ENCODE results near the gene LAMA1. TPM values are rescaled to one million over a fixed set of nuclear protein-coding genes. Genes with fewer than 3 reads are reported as not detected.
A peak's percentile ranks its signal among the peaks of the same experiment; 100 is the strongest.

LAMA1 gene
- total RNA-seq, 2 donors from 2014 or later: 0.15 to 1.1 TPM

DNA sequence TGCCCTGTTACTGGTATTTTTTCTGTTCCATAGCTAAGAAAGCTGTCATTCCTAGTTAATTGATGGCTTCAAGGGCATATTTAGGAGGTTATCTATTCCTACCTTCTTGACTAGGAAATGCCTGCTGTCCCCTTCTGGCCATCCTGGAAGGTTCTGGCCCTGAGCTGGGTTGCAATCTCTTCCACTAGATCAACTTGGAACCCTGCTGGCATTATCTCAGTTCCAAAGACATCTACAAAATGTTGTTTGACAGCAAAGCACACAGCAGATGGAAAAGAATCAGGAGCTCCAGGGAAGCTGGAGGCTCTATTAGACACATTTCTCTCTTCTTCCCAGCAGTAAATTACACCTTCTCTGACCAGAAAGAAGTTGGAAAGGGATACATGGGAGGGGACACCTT is 196.0 kb downstream of the LAMA1 start:
- H3K27me3 ChIP-seq: no peaks in the 10 kb centered on the region
- peaks cover 0 to 4% of the 10 kb centered on the region in 2 donors for H3K9me3 ChIP-seq
- H3K27ac ChIP-seq: no peak overlapping the region
- TF ChIP-seq, protein P1, sequence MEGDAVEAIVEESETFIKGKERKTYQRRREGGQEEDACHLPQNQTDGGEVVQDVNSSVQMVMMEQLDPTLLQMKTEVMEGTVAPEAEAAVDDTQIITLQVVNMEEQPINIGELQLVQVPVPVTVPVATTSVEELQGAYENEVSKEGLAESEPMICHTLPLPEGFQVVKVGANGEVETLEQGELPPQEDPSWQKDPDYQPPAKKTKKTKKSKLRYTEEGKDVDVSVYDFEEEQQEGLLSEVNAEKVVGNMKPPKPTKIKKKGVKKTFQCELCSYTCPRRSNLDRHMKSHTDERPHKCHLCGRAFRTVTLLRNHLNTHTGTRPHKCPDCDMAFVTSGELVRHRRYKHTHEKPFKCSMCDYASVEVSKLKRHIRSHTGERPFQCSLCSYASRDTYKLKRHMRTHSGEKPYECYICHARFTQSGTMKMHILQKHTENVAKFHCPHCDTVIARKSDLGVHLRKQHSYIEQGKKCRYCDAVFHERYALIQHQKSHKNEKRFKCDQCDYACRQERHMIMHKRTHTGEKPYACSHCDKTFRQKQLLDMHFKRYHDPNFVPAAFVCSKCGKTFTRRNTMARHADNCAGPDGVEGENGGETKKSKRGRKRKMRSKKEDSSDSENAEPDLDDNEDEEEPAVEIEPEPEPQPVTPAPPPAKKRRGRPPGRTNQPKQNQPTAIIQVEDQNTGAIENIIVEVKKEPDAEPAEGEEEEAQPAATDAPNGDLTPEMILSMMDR (IDR thresholded peaks at IDR 0.05): no peak
- no peak overlapping the region for H3K4me3 ChIP-seq
- no peak for DNase-seq (ENCODE audit: low spot score)
- no peaks in the 10 kb centered on the region for H3K36me3 ChIP-seq
- no peaks in the 10 kb centered on the region for H3K4me1 ChIP-seq

DNA sequence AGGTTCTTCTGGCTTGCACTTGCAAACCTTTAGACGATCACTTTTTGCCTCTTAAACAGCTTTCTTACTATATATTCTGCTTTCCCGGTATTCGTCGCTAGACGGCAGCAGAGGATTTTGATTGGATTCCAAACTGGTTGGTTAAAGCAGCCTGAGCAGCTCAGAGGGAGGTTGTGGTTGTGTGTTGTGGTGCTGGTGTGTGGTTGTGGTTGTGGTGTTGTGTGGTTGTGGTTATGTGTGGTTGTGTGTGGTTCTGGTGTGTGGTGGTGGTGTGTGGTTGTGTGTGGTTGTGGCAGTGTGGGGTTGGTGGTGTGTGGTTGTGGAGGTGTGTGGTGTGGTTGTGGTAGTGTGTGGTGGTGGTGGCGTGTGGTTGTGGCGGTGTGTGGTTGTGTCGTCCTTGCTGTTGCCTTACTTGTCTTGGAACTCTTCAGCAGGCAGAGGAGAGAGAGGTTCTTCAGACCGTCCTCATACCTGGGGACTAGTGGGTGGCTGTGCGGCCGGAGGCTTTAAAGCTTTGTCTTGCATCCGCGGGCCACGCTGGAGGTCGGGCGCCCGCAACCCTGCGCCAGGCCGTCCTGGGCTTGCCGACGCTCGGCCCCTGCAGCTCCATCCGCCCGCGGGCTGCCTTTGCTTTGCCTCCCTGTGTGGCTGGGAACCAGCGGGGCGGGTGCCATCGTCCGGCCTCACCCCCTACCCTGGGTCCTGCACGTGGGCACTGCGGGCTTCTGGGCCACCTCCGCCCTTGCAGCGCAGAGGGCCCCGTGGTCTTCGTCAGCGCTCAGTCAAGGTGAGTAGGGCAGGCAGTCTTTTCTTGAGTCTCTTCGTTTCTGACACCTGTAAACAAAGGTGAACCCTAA is 197.3 kb downstream of the LAMA1 start:
- TF ChIP-seq, protein P1 (IDR thresholded peaks at IDR 0.05): peak; percentile 29 to 64
- H3K4me3 ChIP-seq: no peak overlapping the region
- no peaks in the 10 kb centered on the region for H3K27me3 ChIP-seq
- no peaks in the 10 kb centered on the region for H3K36me3 ChIP-seq
- peaks cover 0 to 4% of the 10 kb centered on the region in 2 donors for H3K9me3 ChIP-seq
- no peak for DNase-seq (ENCODE audit: low spot score)
- H3K27ac ChIP-seq: no peak overlapping the region
- no peaks in the 10 kb centered on the region for H3K4me1 ChIP-seq

DNA sequence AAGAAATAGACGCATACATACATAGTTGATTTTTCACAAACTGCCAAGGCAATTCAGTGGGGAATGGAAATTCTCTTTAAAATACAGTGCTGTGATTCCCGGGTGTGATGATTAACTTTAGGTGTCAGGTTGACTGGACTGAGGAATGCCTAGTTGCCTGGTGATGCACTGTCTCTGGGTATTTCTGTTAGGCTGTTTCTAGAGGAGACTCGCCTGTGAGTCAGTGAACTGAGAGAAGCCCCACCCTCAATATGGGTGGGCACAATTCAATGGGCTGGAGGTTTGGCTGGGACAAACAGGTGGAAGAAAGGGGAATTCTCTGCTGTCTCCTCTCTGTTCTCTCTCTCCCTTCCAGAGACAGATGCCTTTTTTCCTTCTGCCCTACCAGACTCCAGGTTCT is 200.5 kb downstream of the LAMA1 start:
- H3K27ac ChIP-seq: no peak overlapping the region
- peaks cover 0 to 4% of the 10 kb centered on the region in 2 donors for H3K9me3 ChIP-seq
- no peaks in the 10 kb centered on the region for H3K27me3 ChIP-seq
- DNase-seq (ENCODE audit: low spot score): no peak
- H3K4me3 ChIP-seq: no peak overlapping the region
- H3K36me3 ChIP-seq: no peaks in the 10 kb centered on the region
- no peaks in the 10 kb centered on the region for H3K4me1 ChIP-seq
- TF ChIP-seq, protein P1 (IDR thresholded peaks at IDR 0.05): no peak

DNA sequence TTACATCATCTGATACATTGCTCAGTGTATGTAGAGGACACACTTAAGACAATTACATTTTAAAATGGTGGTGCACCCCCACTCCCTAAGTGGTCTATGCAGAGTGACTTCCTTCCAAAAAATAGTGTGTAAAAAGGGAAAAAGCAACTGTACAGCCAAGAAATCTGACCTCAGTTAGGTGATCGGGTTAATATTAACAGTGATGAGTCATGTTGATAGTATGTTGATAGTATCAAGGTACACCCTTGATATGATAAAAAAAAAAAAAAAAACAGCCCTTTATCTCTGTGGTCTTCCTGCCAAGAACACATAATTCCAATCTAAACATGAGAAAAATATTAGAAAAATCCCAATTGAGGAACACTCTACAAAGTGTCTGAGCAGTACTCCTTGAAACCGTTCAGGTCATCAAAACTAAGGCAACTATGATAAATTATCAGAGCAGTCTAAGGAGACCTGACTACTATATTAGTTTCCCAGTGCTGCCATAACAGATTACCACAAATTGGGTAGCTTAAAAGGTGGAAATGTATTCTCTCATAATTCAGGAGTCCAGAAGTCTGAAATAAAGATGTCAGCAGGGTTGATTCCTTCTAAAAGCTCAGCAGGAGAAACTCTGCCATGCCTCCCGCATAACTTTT is 216.2 kb downstream of the LAMA1 start:
- TF ChIP-seq, protein P1 (IDR thresholded peaks at IDR 0.05): no peak
- Histone ChIP-seq H3K36me3 (no peaks in the 10 kb centered on the region), H3K27ac (no peak overlapping the region), H3K4me1 (no peaks in the 10 kb centered on the region), H3K9me3 (peaks cover 0 to 10% of the 10 kb centered on the region in 2 donors), H3K27me3 (no peaks in the 10 kb centered on the region), H3K4me3 (no peak overlapping the region)
- DNase-seq (ENCODE audit: low spot score): no peak

DNA sequence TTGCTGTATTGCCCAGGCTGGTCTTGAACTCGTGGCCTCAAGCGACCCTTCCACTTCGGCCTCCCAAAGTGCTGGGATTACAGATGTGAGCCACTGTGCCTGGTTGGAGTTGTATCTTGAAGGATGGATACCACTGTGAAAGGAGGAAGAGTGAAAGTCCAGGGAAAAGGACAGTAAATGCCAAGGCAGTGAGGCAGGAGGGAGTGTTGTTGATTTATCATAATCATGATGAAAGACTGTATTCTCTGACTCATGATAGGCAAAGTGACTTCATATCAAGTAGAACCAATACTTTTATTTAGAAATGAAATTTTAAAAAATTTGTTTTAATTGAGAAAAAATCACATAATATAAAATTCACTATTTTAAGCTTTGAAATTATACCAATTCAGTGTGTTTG is 225.8 kb downstream of the LAMA1 start:
- Histone ChIP-seq H3K9me3 (no peaks in the 10 kb centered on the region), H3K36me3 (peaks cover 8% of the 10 kb centered on the region), H3K4me3 (no peak overlapping the region), H3K27ac (no peak overlapping the region), H3K27me3 (no peaks in the 10 kb centered on the region), H3K4me1 (no peaks in the 10 kb centered on the region)
- no peak for DNase-seq (ENCODE audit: low spot score)
- TF ChIP-seq, protein P1 (IDR thresholded peaks at IDR 0.05): no peak

Other genes with a start within 250 kb of the LAMA1 start
- gene LRRC30, start 113.3 kb upstream of the LAMA1 start, total RNA-seq: not detected